Measurements from ENCODE around the gene NCOA7. TPM values are rescaled to one million over a fixed set of nuclear protein-coding genes. Genes with fewer than 3 reads are reported as not detected.

NCOA7 gene
- total RNA-seq, 4 donors from 2014 or later = 11.1 to 28.4 (median 22.1) TPM

- H3K9me3 ChIP-seq = no peaks in the 10 kb centered on the region
- peaks cover 11% of the 10 kb centered on the region for H3K36me3 ChIP-seq
- no peak overlapping the region for H3K4me3 ChIP-seq
- no peaks in the 10 kb centered on the region for H3K27me3 ChIP-seq
- TF ChIP-seq POLR2AphosphoS5 (IDR thresholded peaks at IDR 0.05) (no peak), EP300 (IDR thresholded peaks at IDR 0.05) (no peak), POLR2A (IDR thresholded peaks at IDR 0.05) (no peak)
- TF ChIP-seq, protein P1, sequence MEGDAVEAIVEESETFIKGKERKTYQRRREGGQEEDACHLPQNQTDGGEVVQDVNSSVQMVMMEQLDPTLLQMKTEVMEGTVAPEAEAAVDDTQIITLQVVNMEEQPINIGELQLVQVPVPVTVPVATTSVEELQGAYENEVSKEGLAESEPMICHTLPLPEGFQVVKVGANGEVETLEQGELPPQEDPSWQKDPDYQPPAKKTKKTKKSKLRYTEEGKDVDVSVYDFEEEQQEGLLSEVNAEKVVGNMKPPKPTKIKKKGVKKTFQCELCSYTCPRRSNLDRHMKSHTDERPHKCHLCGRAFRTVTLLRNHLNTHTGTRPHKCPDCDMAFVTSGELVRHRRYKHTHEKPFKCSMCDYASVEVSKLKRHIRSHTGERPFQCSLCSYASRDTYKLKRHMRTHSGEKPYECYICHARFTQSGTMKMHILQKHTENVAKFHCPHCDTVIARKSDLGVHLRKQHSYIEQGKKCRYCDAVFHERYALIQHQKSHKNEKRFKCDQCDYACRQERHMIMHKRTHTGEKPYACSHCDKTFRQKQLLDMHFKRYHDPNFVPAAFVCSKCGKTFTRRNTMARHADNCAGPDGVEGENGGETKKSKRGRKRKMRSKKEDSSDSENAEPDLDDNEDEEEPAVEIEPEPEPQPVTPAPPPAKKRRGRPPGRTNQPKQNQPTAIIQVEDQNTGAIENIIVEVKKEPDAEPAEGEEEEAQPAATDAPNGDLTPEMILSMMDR (IDR thresholded peaks at IDR 0.05) = no peak
- no peak for DNase-seq (ENCODE audit: low spot score in 2 of 2)
- H3K27ac ChIP-seq = peak overlapping the region; percentile 4
- 53% methylated on average over 2 of the region's 2 CpGs for WGBS
- peaks cover 56% of the 10 kb centered on the region for H3K4me1 ChIP-seq
These were observed 27.5 kb downstream of the NCOA7 start for GRCh38 chr6:125818225-125818657.

DNA sequence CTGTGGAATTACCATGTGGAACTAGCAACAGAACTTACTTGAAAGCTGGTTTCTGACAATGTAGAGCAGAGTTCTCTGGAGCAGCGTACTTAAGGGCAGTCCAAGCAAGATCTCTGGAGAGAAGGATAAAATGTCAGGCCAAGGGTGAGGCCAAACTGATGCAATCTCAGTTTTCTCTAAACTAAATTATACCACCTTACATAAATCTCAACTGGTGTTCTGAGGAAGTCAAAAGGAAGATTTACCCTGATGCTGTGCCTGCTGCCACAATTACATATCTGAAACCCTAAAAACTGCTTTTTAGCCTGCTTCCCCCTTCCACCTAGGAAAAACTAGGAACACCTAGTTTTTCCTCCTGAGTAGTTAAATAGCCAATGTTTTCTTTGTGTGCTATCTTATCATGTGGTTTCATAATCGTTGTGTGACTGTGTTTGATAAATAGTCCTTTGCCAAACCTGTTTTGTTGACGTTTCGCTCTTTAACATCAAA, 28.1 kb downstream of the NCOA7 start:
- H3K9me3 ChIP-seq = no peaks in the 10 kb centered on the region
- no peaks in the 10 kb centered on the region for H3K27me3 ChIP-seq
- peaks cover 57% of the 10 kb centered on the region for H3K4me1 ChIP-seq
- 47% methylated on average over 4 of the region's 4 CpGs for WGBS
- peak overlapping the region; percentile 4 for H3K27ac ChIP-seq
- H3K36me3 ChIP-seq = peaks cover 11% of the 10 kb centered on the region
- DNase-seq (ENCODE audit: low spot score in 2 of 2) = no peak
- no peak overlapping the region for H3K4me3 ChIP-seq
- TF ChIP-seq POLR2AphosphoS5 (IDR thresholded peaks at IDR 0.05) = no peak
- TF ChIP-seq, protein P1 (IDR thresholded peaks at IDR 0.05) = no peak
- TF ChIP-seq EP300 (IDR thresholded peaks at IDR 0.05) = no peak
- no peak for TF ChIP-seq POLR2A (IDR thresholded peaks at IDR 0.05)

DNA sequence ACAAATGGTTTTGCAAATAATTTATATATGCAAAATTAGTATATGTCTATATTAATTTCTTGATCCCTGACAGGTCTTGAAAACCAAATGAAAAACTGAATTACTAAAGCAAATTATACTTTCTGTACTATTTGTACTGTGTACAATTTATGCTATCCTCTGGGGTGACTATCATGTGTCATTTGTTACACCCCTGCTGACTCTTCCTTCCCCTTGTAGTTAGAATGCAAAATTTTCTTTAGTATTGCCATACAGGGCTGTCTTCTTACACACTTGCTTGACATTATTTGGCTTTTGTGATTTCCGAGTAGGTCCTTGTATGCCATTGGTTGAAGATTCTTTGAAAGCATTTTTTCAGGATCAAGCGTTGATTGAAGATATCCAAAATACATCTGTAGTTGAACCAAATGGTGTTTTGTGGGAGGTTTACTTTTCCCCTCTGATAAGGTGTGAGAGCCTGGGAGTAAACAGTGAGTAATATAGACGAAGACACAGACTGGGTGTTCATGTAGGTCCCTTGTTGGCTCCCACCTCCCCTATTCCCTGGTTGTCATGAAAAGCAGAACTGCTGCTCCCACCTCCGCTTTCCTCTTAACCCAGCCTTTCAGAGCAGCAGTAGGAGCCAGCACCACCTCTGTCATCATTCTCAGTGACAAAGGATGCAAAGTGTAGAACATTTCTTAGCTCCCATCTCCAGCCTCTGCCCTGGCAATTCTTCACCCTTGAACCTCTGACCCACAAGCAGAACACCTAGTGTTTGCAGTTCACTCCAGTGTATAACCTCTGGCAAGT, 29.0 kb downstream of the NCOA7 start:
- TF ChIP-seq POLR2A (IDR thresholded peaks at IDR 0.05) (no peak), POLR2AphosphoS5 (IDR thresholded peaks at IDR 0.05) (no peak), EP300 (IDR thresholded peaks at IDR 0.05) (no peak)
- TF ChIP-seq, protein P1 (IDR thresholded peaks at IDR 0.05) = no peak
- Histone ChIP-seq H3K4me3 (no peak overlapping the region), H3K4me1 (peaks cover 49% of the 10 kb centered on the region), H3K27ac (no peak overlapping the region), H3K27me3 (no peaks in the 10 kb centered on the region), H3K36me3 (peaks cover 11% of the 10 kb centered on the region), H3K9me3 (no peaks in the 10 kb centered on the region)
- 92% methylated on average over 4 of the region's 4 CpGs for WGBS
- DNase-seq (ENCODE audit: low spot score in 2 of 2) = no peak

GRCh38 chr6:125821825-125822281, 31.1 kb downstream of the NCOA7 start:
- Histone ChIP-seq H3K36me3 (peaks cover 11% of the 10 kb centered on the region), H3K27ac (no peak overlapping the region), H3K9me3 (no peaks in the 10 kb centered on the region), H3K4me1 (peaks cover 40% of the 10 kb centered on the region), H3K27me3 (no peaks in the 10 kb centered on the region), H3K4me3 (no peak overlapping the region)
- TF ChIP-seq, protein P1 (IDR thresholded peaks at IDR 0.05) = no peak
- TF ChIP-seq POLR2A (IDR thresholded peaks at IDR 0.05) (no peak), POLR2AphosphoS5 (IDR thresholded peaks at IDR 0.05) (no peak)
- whole genome bisulfite sequencing = 44% methylated on average over 3 of the region's 3 CpGs
- no peak for DNase-seq (ENCODE audit: low spot score in 2 of 2)

- H3K4me3 ChIP-seq = no peak overlapping the region
- DNase-seq (ENCODE audit: low spot score in 2 of 2) = no peak
- TF ChIP-seq POLR2A (IDR thresholded peaks at IDR 0.05) (no peak), POLR2AphosphoS5 (IDR thresholded peaks at IDR 0.05) (no peak), EP300 (IDR thresholded peaks at IDR 0.05) (no peak)
These were observed 32.4 kb downstream of the NCOA7 start for GRCh38 chr6:125823180-125823579.

More at GRCh38 chr6:125823180-125823579, 32.4 kb downstream of the NCOA7 start:
- Histone ChIP-seq H3K4me1 (peaks cover 37% of the 10 kb centered on the region), H3K27me3 (no peaks in the 10 kb centered on the region), H3K36me3 (peaks cover 11% of the 10 kb centered on the region), H3K27ac (no peak overlapping the region), H3K9me3 (no peaks in the 10 kb centered on the region)
- WGBS = 79% methylated on average over 2 of the region's 2 CpGs

Data from suprapubic skin (tissue), 4 donors.